Gastrocnemius medialis (tissue), 4 donors: ENCODE results near the gene SMAD9. TPM values are rescaled to one million over a fixed set of nuclear protein-coding genes. Genes with fewer than 3 reads are reported as not detected.

Experiments used
- ATAC-seq, 2 donors: fragments of 150-250 bp; one replicate each; pipeline ENCODE4 v1.9.1; 2016
- DNase-seq, 2 donors: peaks; one replicate each; pipeline ENCODE4 v3.0.0-alpha.2; 2019
- H3K27ac ChIP-seq, 4 donors: fragments of 200-600 bp; sonication (generic); 1 replicate in 1 of 4; 2 replicates in 3 of 4; pipeline ENCODE4 v1.5.1; 2016 to 2018; ENCODE audit warnings: mild to moderate bottlenecking in 2 of 4, moderate library complexity in 1 of 4
- H3K27me3 ChIP-seq, 3 donors: fragments of 200-600 bp; sonication (generic) in 2 of 3; 1 replicate in 1 of 3; 2 replicates in 2 of 3; pipeline versions ENCODE4 v1.5.1 to v1.6.0; 2016 to 2019; ENCODE audit warnings: mild to moderate bottlenecking in 1 of 3, moderate library complexity in 1 of 3
- H3K36me3 ChIP-seq, 2 donors: fragments of 200-600 bp; sonication (generic) in 1 of 2; one replicate each; pipeline ENCODE4 v1.5.1; 2017 to 2018
- H3K4me1 ChIP-seq, 2 donors: fragments of 200-600 bp; sonication (generic) in 1 of 2; one replicate each; pipeline ENCODE4 v1.5.1; 2016 to 2017; ENCODE audit warnings: mild to moderate bottlenecking in 2 of 2
- H3K4me3 ChIP-seq, 4 donors: fragments of 200-600 bp; sonication (generic) in 3 of 4; 1 replicate in 1 of 4; 2 replicates in 3 of 4; pipeline ENCODE4 v1.5.1; 2016 to 2019; ENCODE audit warnings: mild to moderate bottlenecking in 2 of 4
- H3K9me3 ChIP-seq, 3 donors: fragments of 200-600 bp; sonication (generic) in 2 of 3; 1 replicate in 1 of 3; 2 replicates in 2 of 3; pipeline ENCODE4 v1.5.1; 2016 to 2019
- CTCF ChIP-seq, 5 experiments: fragments of 450-650 bp in 3 of 5; fragments of 200-600 bp in 2 of 5; sonication (generic) in 2 of 5; IDR thresholded peaks in 4 of 5; conservative IDR thresholded peaks in 1 of 5; 1 replicate in 4 of 5; 2 replicates in 1 of 5; pipeline ENCODE4 v1.5.1; 2016 to 2019; ENCODE audit warnings: antibody characterized with exemption in 5 of 5, mild to moderate bottlenecking in 3 of 5, moderate library complexity in 3 of 5
- POLR2A ChIP-seq, 2 donors: fragments of 450-650 bp; IDR thresholded peaks; one replicate each; pipeline ENCODE4 v1.6.1; 2017; ENCODE audit warnings: antibody characterized with exemption in 2 of 2, mild to moderate bottlenecking in 2 of 2, moderate library complexity in 2 of 2
- in situ Hi-C, 4 donors: fragments of 200-750 bp; cut with MboI; loops; one replicate each; pipeline versions ENCODE4 v1.15.0 to v1.8.0; 2017; ENCODE audit warnings: low sequenced_read_pairs in 4 of 4
- intact Hi-C: fragments of 100-400 bp; cut with DNase I; formaldehyde crosslinking; loops from one replicate; pipeline ENCODE4 v1.15.1; 2023; ENCODE audit warnings: low total_unique reads
- total RNA-seq, 4 donors: library from RNA; depleted of rRNA; stranded (reverse); fragments of >200 nt; gene quantifications; one replicate each; pipeline versions ENCODE4 v1.1.0 to v1.2.3, GENCODE V29; 2016

Gene SMAD9
- total RNA-seq, 4 donors from 2014 or later: 2.2 to 14.9 (median 6.5) TPM

GRCh38 chr13:36880961-36881360 is 39.1 kb downstream of the SMAD9 start:
- intact Hi-C loops (no loop called here), in situ Hi-C loops (no loop called here)
- TF ChIP-seq CTCF (IDR thresholded peaks at IDR 0.05 in 4 of 5, conservative IDR thresholded peaks at IDR 0.05 in 1 of 5): no peak
- no peak for TF ChIP-seq POLR2A (IDR thresholded peaks at IDR 0.05)
- Histone ChIP-seq H3K4me1 (peaks cover 5 to 16% of the 10 kb centered on the region in 2 donors), H3K36me3 (peaks cover 0 to 5% of the 10 kb centered on the region in 2 donors), H3K27me3 (no peaks in the 10 kb centered on the region), H3K9me3 (no peaks in the 10 kb centered on the region), H3K27ac (no peak overlapping the region), H3K4me3 (no peak overlapping the region)
- no peak for ATAC-seq
- DNase-seq: no peak

GRCh38 chr13:36879218-36879938 is 40.7 kb downstream of the SMAD9 start:
- intact Hi-C loops: no loop called here
- no peak for DNase-seq
- in situ Hi-C loops: no loop called here

GRCh38 chr13:36875961-36876360 is 44.1 kb downstream of the SMAD9 start:
- Histone ChIP-seq H3K27me3 (no peaks in the 10 kb centered on the region), H3K4me1 (peaks cover 0 to 2% of the 10 kb centered on the region in 2 donors), H3K4me3 (no peak overlapping the region), H3K36me3 (peaks cover 0 to 8% of the 10 kb centered on the region in 2 donors), H3K27ac (no peak overlapping the region), H3K9me3 (no peaks in the 10 kb centered on the region)
- ATAC-seq: no peak
- in situ Hi-C loops: no loop called here
- TF ChIP-seq POLR2A (IDR thresholded peaks at IDR 0.05) (no peak), CTCF (IDR thresholded peaks at IDR 0.05 in 4 of 5, conservative IDR thresholded peaks at IDR 0.05 in 1 of 5) (no peak)
- no peak for DNase-seq
- intact Hi-C loops: no loop called here

More at GRCh38 chr13:36879218-36879938, 40.7 kb downstream of the SMAD9 start:
- Histone ChIP-seq H3K36me3 (peaks cover 0 to 5% of the 10 kb centered on the region in 2 donors), H3K4me3 (no peak overlapping the region), H3K9me3 (no peaks in the 10 kb centered on the region), H3K4me1 (peaks cover 5 to 16% of the 10 kb centered on the region in 2 donors), H3K27me3 (no peaks in the 10 kb centered on the region), H3K27ac (no peak overlapping the region)
- TF ChIP-seq POLR2A (IDR thresholded peaks at IDR 0.05) (no peak), CTCF (IDR thresholded peaks at IDR 0.05 in 4 of 5, conservative IDR thresholded peaks at IDR 0.05 in 1 of 5) (no peak)
- no peak for ATAC-seq

- H3K4me1 ChIP-seq: no peaks in the 10 kb centered on the region
- H3K27me3 ChIP-seq: no peaks in the 10 kb centered on the region
- intact Hi-C loops: no loop called here
- TF ChIP-seq POLR2A (IDR thresholded peaks at IDR 0.05) (no peak), CTCF (IDR thresholded peaks at IDR 0.05 in 4 of 5, conservative IDR thresholded peaks at IDR 0.05 in 1 of 5) (no peak)
- no peak overlapping the region for H3K4me3 ChIP-seq
- in situ Hi-C loops: no loop called here
- DNase-seq (no peak), ATAC-seq (no peak)
- no peaks in the 10 kb centered on the region for H3K9me3 ChIP-seq
- H3K27ac ChIP-seq: no peak overlapping the region
- peaks cover 0 to 8% of the 10 kb centered on the region in 2 donors for H3K36me3 ChIP-seq
Measured at GRCh38 chr13:36875431-36875830, 44.6 kb downstream of the SMAD9 start.
